Neural cell (in vitro differentiated cells): ENCODE data around the gene FAM118B.

Source experiments
- CTCF ChIP-seq: fragments of 450-650 bp; IDR thresholded peaks from 2 replicates; pipeline ENCODE4 v1.5.1; 2014; ENCODE audit warnings: antibody characterized with exemption, mild to moderate bottlenecking, moderate library complexity; ENCODE audit not compliant: poor library complexity, severe bottlenecking
- EZH2 ChIP-seq: fragments of 200-600, 300-800 bp; shearing (Covaris generic), sonication (generic); IDR thresholded peaks from 2 replicates; pipeline ENCODE4 v1.6.1; 2014; ENCODE audit warnings: antibody characterized with exemption, low read length, borderline replicate concordance, mild to moderate bottlenecking; ENCODE audit not compliant: insufficient read depth, poor library complexity, severe bottlenecking
- RAD21 ChIP-seq: fragments of 450-650 bp; conservative IDR thresholded peaks from 2 replicates; pipeline ENCODE4 v1.6.1; 2014; ENCODE audit warnings: antibody characterized with exemption, mild to moderate bottlenecking, moderate library complexity
- TAF1 ChIP-seq: IDR thresholded peaks from 2 replicates; pipeline ENCODE4 v1.6.1; 2012; ENCODE audit warnings: low read depth

GRCh38 chr11:126194121-126194543 lies 17.4 kb upstream of the FAM118B start:
- no peak for TF ChIP-seq TAF1
- TF ChIP-seq CTCF: peak; percentile 92
- peak; percentile 97 for TF ChIP-seq RAD21
- TF ChIP-seq EZH2: no peak
